Activated T-helper 17 cell treated with anti-CD3 and anti-CD28 coated beads, Interleukin-2, amount 50 U/mL, for 72 hours (primary cell): ENCODE data around the gene SLC9A4. TPM values are rescaled to one million over a fixed set of nuclear protein-coding genes. Genes with fewer than 3 reads are reported as not detected.
A peak's percentile ranks its signal among the peaks of the same experiment; 100 is the strongest.

Source experiments
- ATAC-seq: fragments of 150-1000 bp; cut with Tn5 transposase; replicated peaks from 2 replicates; pipeline ENCODE4 v1.10.0; 2021; ENCODE audit warnings: mild to moderate bottlenecking, moderate library complexity
- H3K27ac Mint-ChIP-seq: one replicate; pipeline ENCODE4 v1.8.0; 2022; ENCODE audit warnings: mixed read lengths
- H3K27me3 Mint-ChIP-seq: one replicate; pipeline ENCODE4 v1.8.0; 2022; ENCODE audit warnings: mixed read lengths
- H3K36me3 Mint-ChIP-seq: one replicate; pipeline ENCODE4 v1.8.0; 2022; ENCODE audit warnings: low read depth, mild to moderate bottlenecking, mixed read lengths
- H3K4me1 Mint-ChIP-seq: one replicate; pipeline ENCODE4 v1.8.0; 2022; ENCODE audit warnings: mixed read lengths
- H3K4me3 Mint-ChIP-seq: one replicate; pipeline ENCODE4 v1.8.0; 2022; ENCODE audit warnings: mild to moderate bottlenecking, mixed read lengths
- H3K9me3 Mint-ChIP-seq: one replicate; pipeline ENCODE4 v1.8.0; 2022; ENCODE audit warnings: mixed read lengths
- total RNA-seq, 2 donors: library from RNA; stranded (reverse); gene quantifications; one replicate each; pipeline ENCODE4 v1.2.3, GENCODE V29; 2022

Gene SLC9A4
- total RNA-seq, 2 donors from 2014 or later, result 0.11 TPM

GRCh38 chr2:102499558-102499957 lies 26.5 kb downstream of the SLC9A4 start:
- Mint-ChIP-seq H3K4me3 (no peak overlapping the region), H3K27me3 (peaks cover 20% of the 10 kb centered on the region), H3K9me3 (no peaks in the 10 kb centered on the region), H3K4me1 (peaks cover 6% of the 10 kb centered on the region), H3K36me3 (no peaks in the 10 kb centered on the region), H3K27ac (no peak overlapping the region)
- ATAC-seq, result no peak

GRCh38 chr2:102502576-102502975 lies 29.6 kb downstream of the SLC9A4 start:
- Mint-ChIP-seq H3K4me1 (peaks cover 6% of the 10 kb centered on the region), H3K27ac (no peak overlapping the region), H3K9me3 (no peaks in the 10 kb centered on the region), H3K36me3 (no peaks in the 10 kb centered on the region), H3K27me3 (peaks cover 25% of the 10 kb centered on the region), H3K4me3 (no peak overlapping the region)
- ATAC-seq, result no peak

GRCh38 chr2:102504833-102505232 lies 31.8 kb downstream of the SLC9A4 start:
- no peak for ATAC-seq

GRCh38 chr2:102505290-102505689 lies 32.3 kb downstream of the SLC9A4 start:
- H3K4me1 Mint-ChIP-seq, result peaks cover 6% of the 10 kb centered on the region
- H3K4me3 Mint-ChIP-seq, result no peak overlapping the region
- peaks cover 34% of the 10 kb centered on the region for H3K27me3 Mint-ChIP-seq
- H3K36me3 Mint-ChIP-seq, result no peaks in the 10 kb centered on the region
- H3K27ac Mint-ChIP-seq, result no peak overlapping the region
- no peak for ATAC-seq
- peaks cover 4% of the 10 kb centered on the region for H3K9me3 Mint-ChIP-seq

More at GRCh38 chr2:102504833-102505232, 31.8 kb downstream of the SLC9A4 start:
- peaks cover 4% of the 10 kb centered on the region for H3K9me3 Mint-ChIP-seq
- H3K36me3 Mint-ChIP-seq, result no peaks in the 10 kb centered on the region
- H3K4me3 Mint-ChIP-seq, result no peak overlapping the region
- peaks cover 34% of the 10 kb centered on the region for H3K27me3 Mint-ChIP-seq
- H3K4me1 Mint-ChIP-seq, result peaks cover 6% of the 10 kb centered on the region
- H3K27ac Mint-ChIP-seq, result no peak overlapping the region

GRCh38 chr2:102506743-102507142 lies 33.7 kb downstream of the SLC9A4 start:
- Mint-ChIP-seq H3K36me3 (no peaks in the 10 kb centered on the region), H3K27me3 (peaks cover 37% of the 10 kb centered on the region), H3K4me3 (no peak overlapping the region), H3K4me1 (peaks cover 6% of the 10 kb centered on the region), H3K27ac (no peak overlapping the region), H3K9me3 (peaks cover 4% of the 10 kb centered on the region)
- no peak for ATAC-seq

GRCh38 chr2:102508863-102509262 lies 35.8 kb downstream of the SLC9A4 start:
- Mint-ChIP-seq H3K36me3 (no peaks in the 10 kb centered on the region), H3K4me1 (peaks cover 6% of the 10 kb centered on the region), H3K27ac (no peak overlapping the region), H3K27me3 (peaks cover 43% of the 10 kb centered on the region), H3K9me3 (peaks cover 4% of the 10 kb centered on the region), H3K4me3 (no peak overlapping the region)
- no peak for ATAC-seq

GRCh38 chr2:102509749-102510148 lies 36.7 kb downstream of the SLC9A4 start:
- Mint-ChIP-seq H3K4me3 (peak overlapping the region; percentile 11), H3K27ac (peak overlapping the region; percentile 12), H3K4me1 (peaks cover 6% of the 10 kb centered on the region)

GRCh38 chr2:102510791-102511575 lies 38.0 kb downstream of the SLC9A4 start:
- ATAC-seq, result no peak
- Mint-ChIP-seq H3K9me3 (peaks cover 4% of the 10 kb centered on the region), H3K36me3 (no peaks in the 10 kb centered on the region), H3K4me3 (no peak overlapping the region), H3K4me1 (peaks cover 6% of the 10 kb centered on the region), H3K27me3 (peaks cover 35% of the 10 kb centered on the region), H3K27ac (no peak overlapping the region)

More at GRCh38 chr2:102509749-102510148, 36.7 kb downstream of the SLC9A4 start:
- H3K36me3 Mint-ChIP-seq, result no peaks in the 10 kb centered on the region
- peaks cover 4% of the 10 kb centered on the region for H3K9me3 Mint-ChIP-seq
- peaks cover 37% of the 10 kb centered on the region for H3K27me3 Mint-ChIP-seq
- peak; percentile 95 for ATAC-seq

- no peak overlapping the region for H3K27ac Mint-ChIP-seq
- no peak for ATAC-seq
- no peak overlapping the region for H3K4me3 Mint-ChIP-seq
- H3K36me3 Mint-ChIP-seq, result no peaks in the 10 kb centered on the region
- H3K9me3 Mint-ChIP-seq, result peaks cover 4% of the 10 kb centered on the region
- peaks cover 6% of the 10 kb centered on the region for H3K4me1 Mint-ChIP-seq
- H3K27me3 Mint-ChIP-seq, result peaks cover 32% of the 10 kb centered on the region
Measured at GRCh38 chr2:102512161-102512560, 39.1 kb downstream of the SLC9A4 start.

GRCh38 chr2:102513355-102513939 lies 40.4 kb downstream of the SLC9A4 start:
- Mint-ChIP-seq H3K27ac (no peak overlapping the region), H3K36me3 (no peaks in the 10 kb centered on the region), H3K4me3 (no peak overlapping the region), H3K4me1 (peaks cover 6% of the 10 kb centered on the region), H3K27me3 (peaks cover 31% of the 10 kb centered on the region), H3K9me3 (peaks cover 4% of the 10 kb centered on the region)
- ATAC-seq, result no peak

- no peak for ATAC-seq
- no peak overlapping the region for H3K4me3 Mint-ChIP-seq
- H3K27me3 Mint-ChIP-seq, result peaks cover 27% of the 10 kb centered on the region
- H3K9me3 Mint-ChIP-seq, result peaks cover 4% of the 10 kb centered on the region
- peaks cover 6% of the 10 kb centered on the region for H3K4me1 Mint-ChIP-seq
- no peaks in the 10 kb centered on the region for H3K36me3 Mint-ChIP-seq
- no peak overlapping the region for H3K27ac Mint-ChIP-seq
Measured at GRCh38 chr2:102514061-102514785, 41.2 kb downstream of the SLC9A4 start.

- no peak overlapping the region for H3K27ac Mint-ChIP-seq
- H3K9me3 Mint-ChIP-seq, result no peaks in the 10 kb centered on the region
- H3K27me3 Mint-ChIP-seq, result peaks cover 19% of the 10 kb centered on the region
- no peak overlapping the region for H3K4me3 Mint-ChIP-seq
- no peak for ATAC-seq
- H3K4me1 Mint-ChIP-seq, result no peaks in the 10 kb centered on the region
- no peaks in the 10 kb centered on the region for H3K36me3 Mint-ChIP-seq
Measured at GRCh38 chr2:102515851-102516250, 42.8 kb downstream of the SLC9A4 start.

- Mint-ChIP-seq H3K36me3 (no peaks in the 10 kb centered on the region), H3K4me1 (no peaks in the 10 kb centered on the region), H3K9me3 (no peaks in the 10 kb centered on the region), H3K4me3 (no peak overlapping the region), H3K27ac (no peak overlapping the region), H3K27me3 (peaks cover 6% of the 10 kb centered on the region)
- no peak for ATAC-seq
Measured at GRCh38 chr2:102518170-102518569, 45.1 kb downstream of the SLC9A4 start.

- Mint-ChIP-seq H3K36me3 (no peaks in the 10 kb centered on the region), H3K27me3 (peaks cover 6% of the 10 kb centered on the region), H3K4me3 (no peak overlapping the region), H3K4me1 (no peaks in the 10 kb centered on the region), H3K27ac (no peak overlapping the region), H3K9me3 (no peaks in the 10 kb centered on the region)
- peak; percentile 48 for ATAC-seq
Measured at GRCh38 chr2:102520009-102520408, 47.0 kb downstream of the SLC9A4 start.

GRCh38 chr2:102520801-102521200 lies 47.8 kb downstream of the SLC9A4 start:
- Mint-ChIP-seq H3K27me3 (peaks cover 6% of the 10 kb centered on the region), H3K27ac (no peak overlapping the region), H3K4me1 (no peaks in the 10 kb centered on the region), H3K4me3 (no peak overlapping the region), H3K9me3 (no peaks in the 10 kb centered on the region), H3K36me3 (no peaks in the 10 kb centered on the region)
- ATAC-seq, result no peak
